HT-29 (cell line): Measurements from ENCODE around the gene ASH1L. TPM values are rescaled to one million over a fixed set of nuclear protein-coding genes. Genes with fewer than 3 reads are reported as not detected.
"Not testable (repeated sequence)": the region's sequence is repeated elsewhere in the genome, so short reads cannot be mapped to it uniquely, and the experiment has no call there.

Experiments used
- DNase-seq: peaks from one replicate; pipeline ENCODE4 v3.0.0-alpha.2; 2015; ENCODE audit warnings: low spot score
- total RNA-seq: library from RNA; depleted of rRNA; stranded (reverse); fragments of >200 nt; shearing (Covaris generic); gene quantifications from 2 replicates; pipeline ENCODE4 v1.2.3, GENCODE V29; 2014

The ASH1L gene
- total RNA-seq, 1 experiment from 2014 or later = 12.1 TPM

DNA sequence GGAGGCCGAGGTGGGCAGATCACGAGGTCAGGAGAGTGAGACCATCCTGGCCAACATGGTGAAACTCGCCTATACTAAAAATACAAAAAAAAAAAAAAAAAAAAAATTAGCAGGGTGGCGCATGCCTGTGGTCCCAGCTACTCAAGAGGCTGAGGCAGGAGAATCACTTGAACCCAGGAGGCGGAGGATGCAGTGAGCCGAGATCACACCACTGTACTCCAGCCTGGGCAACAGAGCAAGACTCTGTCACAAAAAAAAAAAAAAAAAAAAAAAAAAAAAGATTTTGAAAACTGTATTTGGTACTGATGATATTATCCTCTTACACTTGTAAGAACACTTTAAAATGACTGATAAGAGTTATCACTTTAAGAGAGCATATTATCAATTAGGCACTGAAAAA, 74.2 kb downstream of the ASH1L start:
- DNase-seq = not testable (repeated sequence)

DNA sequence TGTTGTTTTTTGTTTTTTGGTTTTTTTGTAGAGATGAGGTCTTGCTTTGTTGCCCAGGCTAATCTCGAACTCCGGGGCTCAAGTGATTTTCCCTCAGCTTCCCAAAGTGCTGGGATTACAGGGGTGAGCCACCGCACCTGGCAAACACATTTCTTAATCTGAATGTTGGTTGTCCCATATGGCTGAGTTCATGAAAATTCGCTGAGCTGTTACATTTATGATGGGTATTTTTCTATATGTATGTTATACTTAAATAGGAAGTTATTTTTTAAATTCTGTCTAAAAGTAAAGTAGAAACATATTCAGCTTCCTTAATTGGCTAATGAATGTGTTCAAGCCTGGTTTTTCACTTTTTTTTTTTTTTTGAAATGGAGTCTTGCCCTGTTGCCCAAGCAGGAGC, 75.1 kb downstream of the ASH1L start:
- DNase-seq = no peak

DNA sequence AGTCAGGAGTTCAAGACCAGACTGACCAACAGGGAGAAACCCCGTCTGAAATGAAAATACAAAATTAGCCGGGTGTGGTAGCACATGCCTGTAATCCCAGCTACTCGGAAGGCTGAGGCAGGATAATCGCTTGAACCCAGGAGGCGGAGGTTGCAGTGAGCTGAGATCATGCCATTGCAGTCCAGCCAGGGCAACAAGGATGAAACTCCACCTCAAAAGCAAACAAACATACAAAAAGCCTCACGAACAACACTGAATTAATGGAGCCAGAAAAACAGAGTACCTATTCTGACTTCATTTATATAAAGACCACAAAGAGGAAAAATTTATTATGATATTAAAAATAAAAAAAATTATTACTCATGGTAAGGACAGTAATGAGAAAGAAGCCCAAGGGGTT, 75.7 kb downstream of the ASH1L start:
- DNase-seq = not testable (repeated sequence)

DNA sequence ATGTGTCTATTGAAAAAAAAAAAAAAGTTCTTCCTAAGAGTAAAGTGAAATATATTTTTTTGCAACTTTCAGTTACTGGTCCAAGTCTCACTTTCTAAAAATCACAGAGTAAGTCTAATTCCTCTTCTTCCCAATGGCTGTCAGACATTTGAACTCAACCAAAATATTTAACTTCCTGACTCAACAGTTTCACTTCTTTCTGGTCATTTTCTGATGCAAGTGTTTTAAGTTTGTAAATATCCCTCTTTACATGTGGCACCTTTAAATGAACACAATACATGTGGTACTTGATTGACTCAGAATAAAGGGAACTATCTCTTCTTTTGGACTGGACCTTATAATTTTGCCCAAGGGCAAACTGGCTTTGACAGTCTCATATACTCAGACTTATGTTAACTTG, 76.7 kb downstream of the ASH1L start:
- no peak for DNase-seq

DNA sequence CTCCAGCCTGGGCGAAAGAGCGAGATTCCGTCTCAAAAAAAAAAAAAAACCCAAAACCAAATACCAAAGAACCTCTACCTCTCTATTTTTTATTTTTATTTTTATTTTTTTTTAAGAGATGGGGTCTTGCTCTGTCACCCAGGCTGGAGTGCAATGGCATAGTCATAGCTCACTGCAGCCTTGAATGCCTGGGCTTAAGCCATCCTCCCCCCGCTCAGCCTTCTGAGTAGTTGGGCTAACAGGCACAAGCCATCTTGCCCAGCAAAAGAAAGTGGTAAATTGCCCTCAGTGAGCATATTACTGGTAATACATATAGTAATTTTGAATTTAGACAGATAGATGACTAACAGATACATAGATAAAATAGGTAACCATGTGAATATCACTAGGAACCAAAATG, 77.4 kb downstream of the ASH1L start:
- DNase-seq = no peak

DNA sequence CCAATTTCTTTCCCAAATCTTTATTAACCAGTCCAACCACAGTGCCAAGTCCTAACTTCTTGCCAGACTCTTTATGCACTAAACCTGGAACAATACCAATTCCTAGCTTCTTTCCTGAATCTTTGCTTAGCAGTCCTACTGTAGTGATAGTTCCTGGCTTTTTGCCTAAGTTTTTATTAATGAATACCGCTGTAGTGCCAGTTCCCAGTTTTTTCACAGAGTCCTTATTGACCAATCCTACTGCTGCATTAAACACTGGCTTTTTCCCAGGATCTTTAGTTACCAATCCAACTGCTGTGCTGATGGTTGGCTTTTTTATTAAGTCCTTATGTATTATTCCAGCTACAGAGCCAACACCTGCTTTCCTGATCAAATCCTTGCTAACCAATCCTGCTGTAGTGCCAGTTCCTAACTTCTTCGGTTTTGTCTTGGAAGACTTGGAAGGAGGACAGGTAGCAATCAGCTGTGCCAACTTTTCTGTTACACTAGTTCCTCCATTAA, 80.8 kb downstream of the ASH1L start:
- no peak for DNase-seq

DNA sequence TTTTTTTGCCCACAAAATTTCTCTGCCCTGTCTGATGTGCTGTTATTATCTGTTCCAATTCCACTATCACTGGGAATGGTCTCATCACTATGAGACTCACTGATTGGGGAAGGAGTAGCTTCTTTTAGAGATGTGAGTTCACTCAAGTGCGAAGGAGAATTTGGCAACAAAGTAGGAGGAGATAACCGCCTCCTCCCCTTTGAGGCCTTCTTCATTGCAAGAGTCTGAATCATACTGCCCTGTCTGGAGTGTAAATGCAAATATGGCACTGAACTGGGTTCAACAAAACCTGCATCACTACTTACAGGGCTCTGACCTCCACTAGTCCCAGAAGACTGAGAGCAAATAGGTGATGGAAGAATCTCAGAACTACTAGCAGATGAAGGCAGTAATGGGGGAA, 83.4 kb downstream of the ASH1L start:
- no peak for DNase-seq

DNA sequence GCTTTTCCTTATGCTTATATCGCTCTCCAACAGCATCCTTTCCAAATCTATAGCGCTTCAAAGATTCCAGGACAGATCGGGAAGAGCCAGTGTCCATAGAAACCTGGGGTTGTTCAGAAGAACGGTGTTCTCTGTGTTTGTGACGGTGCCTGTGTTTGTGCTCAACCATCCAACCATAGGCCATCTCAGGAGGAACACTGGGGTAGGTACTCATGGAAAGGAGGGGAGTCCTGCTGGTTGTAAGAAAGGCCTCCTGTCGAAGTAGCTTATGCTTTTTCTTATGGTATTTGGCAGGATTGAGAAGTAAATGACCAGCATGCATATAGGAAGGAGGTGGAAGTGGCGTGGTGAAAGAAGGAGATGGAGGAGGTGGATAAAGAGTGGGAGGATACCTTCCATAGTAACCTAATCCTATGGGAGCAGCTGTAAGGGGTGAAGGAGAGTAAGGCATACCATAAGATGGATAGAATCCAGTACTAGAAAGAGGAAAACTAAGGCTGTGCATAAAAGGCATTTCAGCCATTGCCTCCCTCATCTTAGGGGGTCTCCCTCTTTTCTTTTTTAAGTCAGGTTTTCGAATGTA, 84.2 kb downstream of the ASH1L start:
- DNase-seq = no peak

DNA sequence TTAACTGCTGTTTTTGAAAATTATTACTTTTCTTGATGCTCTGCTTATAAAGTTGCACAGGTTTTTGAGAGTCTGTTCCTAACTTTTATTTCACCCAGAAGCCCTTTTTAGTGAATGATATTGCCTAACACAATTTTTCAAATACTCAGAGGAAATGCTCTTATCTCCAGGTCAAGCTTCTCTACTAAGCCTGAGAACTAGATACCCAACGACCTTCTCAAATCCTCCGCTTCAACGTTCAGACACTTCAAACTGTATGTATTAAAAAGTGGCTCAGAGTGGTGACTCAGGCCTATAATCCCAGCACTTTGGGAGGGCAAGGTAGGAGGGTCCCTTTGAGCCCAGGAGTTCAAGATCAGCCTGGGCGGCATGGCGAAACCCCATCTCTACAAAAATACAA, 88.5 kb downstream of the ASH1L start:
- no peak for DNase-seq

DNA sequence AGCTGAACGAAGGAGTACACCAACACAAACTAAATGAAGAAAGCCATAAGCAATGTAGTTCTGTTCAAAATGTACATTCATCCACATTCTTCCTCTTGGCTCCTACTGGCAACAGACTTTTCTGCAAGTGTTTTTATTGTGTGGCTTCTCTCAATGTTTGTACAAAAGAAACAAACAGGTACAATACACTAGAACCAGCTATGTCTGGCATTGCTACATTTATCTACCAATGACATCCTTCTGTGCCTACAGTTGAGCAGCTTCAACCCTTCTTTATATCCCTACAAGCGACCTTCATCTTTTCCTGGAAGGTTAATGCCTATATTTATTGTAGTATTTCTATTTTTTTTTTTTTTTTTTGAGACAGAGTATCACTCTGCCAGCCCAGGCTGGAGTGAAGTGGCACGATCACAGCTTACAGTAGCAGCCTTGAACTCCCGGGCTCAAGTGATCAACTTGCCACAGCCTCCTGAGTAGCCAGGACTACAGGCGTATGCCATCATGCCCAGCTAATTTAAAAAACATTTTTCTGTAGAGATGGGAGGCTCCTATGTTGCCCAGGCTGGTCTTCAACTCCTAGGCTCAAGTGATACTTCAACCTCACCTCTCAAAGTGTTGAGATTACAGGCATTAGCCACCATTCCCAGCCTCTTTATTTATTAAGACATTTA, 89.3 kb downstream of the ASH1L start:
- no peak for DNase-seq

DNA sequence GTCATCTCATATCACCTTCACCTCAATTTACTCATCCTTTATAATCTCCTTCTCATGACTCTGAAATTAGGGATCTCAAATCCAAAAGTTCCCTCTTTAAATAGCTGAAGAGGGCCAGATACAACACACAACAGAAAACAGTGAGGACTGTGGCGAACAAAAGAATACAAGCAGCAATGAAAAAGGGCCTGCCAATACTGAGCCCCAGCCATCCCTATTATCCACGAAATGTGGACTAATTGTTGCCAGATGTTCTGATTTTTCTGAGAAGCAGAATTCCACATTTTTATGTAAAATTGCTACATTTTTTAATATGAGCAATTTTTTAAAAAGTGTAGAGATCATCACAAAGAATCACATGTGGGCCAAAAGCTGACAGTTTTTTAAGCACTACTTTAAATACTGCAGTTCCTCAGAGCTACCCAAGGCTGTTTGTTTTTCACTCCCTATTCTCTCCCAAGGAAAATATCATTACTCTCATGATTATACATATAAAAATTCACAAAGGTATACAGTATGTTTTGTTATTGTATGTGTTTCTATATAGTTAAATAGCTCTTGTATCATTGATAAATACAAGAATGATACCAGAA, 90.0 kb downstream of the ASH1L start:
- DNase-seq = no peak

DNA sequence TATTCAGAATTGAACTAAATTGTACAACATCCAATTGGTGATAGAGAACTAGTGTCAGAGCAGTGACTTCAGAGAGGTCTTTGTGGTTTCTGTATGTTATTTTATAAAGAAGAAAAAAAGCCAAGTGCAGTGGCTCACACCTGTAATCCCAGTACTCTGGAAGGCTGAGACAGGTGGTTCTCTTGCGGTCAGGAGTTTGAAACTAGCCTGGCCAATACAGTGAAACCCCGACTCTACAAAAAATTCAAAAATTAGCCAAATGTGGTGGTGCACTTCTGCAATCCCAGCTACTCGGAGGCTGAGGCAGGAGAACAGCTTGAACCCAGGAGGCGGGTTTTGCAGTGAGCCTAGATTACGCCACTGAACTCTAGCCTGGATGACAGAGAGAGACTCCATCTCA, 90.7 kb downstream of the ASH1L start:
- DNase-seq = no peak

DNA sequence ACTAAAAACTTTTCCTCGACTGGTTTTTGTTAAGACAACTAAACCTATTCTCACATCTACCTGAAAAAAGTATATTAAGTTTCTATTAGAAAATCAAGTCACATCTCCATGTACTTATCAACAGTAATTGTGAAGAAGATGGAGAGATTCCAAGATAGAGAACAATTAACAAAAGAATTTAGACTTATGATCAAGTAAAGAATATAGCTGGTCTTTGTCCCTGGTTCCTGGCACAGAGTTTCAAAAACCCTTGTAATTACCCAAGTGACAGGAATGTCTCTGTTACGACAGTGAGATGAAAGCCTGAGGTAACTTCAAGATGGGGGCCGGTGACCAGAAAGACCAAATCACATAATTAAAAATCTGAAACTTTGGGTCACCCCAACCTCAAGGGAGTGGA, 91.6 kb downstream of the ASH1L start:
- no peak for DNase-seq

DNA sequence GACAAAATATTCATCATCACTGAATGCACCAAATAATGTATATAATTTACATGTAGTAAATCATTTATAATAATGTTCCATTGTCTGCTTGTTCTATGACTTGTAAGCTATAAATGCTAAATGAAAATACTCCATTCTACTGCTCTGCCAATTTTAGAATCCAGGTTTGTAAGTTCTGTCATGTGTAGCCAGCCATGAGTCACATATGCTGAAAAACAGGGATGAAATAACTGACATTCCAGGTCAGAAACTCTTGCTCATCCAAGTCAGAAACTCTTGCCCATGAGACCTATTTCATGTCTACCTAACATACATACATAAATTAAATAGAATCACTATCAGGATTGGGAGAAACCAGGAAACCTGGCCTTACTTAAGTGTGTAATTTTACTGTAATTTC, 95.6 kb downstream of the ASH1L start:
- DNase-seq = no peak

DNA sequence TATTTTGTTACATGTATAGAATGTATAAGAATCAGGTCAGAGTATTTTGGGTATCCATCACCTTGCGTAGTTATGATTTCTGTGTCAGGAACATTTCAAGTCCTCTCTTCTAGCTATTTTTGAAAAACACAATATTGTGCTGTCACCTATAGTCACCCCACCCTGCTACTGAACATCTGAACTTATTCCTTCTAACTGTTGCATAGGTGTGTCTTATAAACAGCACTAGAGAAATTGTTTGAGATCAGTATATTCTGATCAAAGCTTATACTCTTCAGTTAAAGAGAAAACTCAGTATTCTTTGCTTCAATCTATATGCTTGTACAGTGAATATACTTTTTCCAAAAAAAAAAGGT, 96.0 kb downstream of the ASH1L start:
- no peak for DNase-seq

DNA sequence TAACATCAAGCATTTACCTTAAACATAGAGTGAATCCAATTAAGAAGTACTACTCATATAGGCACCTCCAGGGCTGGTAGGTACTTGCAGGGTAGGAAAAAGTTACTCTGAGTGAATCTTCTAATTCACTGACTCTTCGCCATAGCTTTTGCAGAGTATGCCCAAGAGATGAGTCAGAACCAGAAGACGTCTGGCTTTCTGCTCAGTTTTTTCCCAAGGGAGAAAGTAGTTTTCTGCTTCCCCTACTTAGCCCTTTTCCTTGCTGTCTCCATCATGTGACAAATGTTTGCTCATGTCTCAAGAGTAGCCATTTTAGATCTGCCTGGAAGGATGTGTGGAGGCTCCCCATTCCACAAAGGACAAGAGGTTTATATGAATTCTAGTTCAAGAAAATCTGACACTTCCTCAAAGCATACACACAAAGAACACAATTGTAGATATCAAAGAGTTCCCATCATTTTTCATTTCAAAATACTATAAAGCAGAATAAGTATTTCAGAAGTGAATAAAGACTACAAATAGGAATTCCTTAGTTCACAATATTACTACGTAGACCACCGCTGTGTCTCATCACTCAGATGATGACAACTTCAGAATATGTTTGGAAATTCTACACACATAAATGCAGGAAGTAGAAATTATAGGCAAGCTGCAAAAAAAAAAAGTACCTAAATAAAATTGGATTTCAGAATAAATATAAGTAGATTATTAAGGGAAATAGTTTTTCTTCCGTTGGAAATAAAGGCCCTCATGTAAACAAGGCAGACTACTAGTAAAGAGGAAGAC, 98.5 kb downstream of the ASH1L start:
- DNase-seq = no peak

DNA sequence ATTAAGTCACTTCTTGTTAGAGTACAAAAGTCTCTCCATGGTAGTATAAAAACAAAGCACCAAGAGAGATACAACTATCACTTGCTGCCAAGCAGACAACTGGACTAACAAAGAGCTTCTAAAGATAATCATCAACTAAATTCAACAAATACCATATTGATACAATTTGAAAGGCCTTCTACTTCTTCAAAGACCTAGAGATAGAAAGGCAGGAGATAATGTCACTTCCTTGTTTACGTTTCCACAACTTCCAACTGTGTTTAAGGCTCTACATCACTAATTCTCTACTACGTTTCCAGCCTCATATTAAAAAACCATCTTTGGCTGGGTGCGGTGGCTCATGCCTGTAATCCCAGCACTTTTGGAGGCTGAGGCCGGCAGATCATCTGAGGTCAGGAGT, 104.5 kb downstream of the ASH1L start:
- DNase-seq = no peak

DNA sequence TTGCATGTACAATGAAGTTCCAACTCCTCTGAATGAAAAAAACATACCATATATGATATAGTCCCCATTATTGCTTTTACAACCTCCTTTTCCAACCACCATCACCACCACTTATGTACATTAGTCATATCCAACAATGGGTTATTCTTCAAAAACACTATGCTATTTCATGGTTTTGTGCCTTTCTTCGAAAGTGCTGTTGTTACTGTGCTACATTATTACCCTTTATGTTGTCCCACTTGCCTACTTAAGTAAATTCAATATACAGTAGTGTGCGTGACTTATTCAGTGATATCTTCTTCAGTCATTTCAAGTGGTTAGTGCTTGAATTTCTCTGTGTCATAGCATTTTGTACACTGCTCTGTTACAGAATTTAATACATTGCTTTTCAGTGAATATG, 105.3 kb downstream of the ASH1L start:
- no peak for DNase-seq

DNA sequence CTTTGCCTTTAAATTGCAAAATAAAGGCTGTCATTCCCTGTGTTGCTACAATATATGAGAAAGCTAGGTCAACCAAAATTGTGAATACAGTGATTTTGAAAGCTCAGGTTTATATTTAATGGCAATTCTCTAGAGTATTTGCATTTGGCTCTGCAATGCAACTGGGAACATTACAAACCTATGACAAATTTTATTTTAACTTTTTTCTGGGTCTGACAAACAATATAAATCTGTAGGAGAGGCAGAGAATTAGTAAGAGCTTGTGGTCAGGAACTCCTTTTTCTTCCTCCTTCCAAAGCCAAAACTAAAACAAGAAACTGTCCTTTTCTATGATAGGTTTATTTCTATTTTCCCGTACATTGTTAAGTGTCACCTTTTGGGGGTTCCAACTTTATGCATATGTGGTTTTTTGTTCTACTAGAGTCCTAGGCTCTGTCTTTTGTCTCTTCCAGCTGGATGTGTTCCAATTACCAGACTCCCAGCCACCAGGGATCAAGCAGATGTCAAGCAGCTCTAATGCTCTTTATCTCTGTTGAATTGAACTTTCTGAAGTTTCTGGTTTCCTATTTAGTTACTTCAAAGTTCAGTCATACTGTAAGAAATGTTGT, 106.9 kb downstream of the ASH1L start:
- DNase-seq = no peak

DNA sequence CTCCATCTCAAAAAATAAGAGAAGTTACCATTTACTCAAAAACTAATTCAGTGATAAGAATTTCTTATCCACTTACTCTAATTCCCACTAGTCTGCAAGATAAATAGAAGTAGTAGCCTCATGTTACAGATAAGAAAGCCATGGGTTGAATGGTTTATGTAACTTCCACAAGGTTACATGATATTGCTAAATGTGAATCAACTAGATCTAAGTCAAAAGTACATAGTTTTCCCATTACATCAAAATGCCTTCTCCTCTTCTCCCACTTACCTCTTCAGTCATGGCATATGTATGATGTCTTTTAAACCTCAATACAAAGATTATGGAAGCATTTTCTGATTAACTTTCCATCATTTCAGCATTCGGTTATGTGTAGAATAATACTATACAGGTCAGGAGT, 108.5 kb downstream of the ASH1L start:
- no peak for DNase-seq

DNA sequence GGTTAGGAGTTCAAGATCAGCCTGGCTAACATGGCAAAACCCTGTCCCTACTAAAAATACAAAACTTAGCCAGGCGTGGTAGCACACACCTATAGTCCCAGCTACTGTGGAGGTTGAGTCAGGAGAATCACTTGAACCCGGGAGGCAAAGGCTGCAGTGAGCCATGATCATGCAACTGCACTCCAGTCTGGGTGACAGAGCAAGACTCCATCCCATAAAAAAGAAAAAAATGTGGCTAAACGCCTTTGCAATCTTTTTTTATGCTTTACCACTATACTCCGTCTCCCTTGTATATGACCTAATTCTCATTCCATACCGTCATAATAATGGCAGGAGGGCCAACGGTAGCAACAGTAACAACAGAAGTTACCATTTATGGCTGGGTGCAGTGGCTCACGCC, 109.5 kb downstream of the ASH1L start:
- DNase-seq = no peak

DNA sequence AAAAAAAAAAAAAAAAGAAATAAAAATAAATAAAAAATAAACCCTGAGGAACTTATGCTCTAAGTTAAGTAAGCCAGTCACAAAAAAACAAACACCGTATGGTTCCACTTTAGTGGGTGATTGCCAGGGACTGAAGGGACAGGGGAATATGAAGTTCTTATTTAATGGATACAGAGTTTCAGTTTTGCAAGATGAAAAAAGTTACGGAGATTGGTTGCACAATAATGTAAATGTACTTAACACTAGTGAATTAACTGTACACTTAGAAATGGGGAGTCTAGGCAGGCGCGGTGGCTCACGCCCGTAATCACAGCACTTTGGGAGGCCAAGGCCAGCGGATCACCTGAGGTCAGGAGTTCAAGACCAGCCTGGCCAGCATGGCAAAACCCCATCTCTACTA, 111.4 kb downstream of the ASH1L start:
- DNase-seq = no peak
